Endothelial cell of umbilical vein (primary cell): ENCODE data around the gene SAFB. TPM values are rescaled to one million over a fixed set of nuclear protein-coding genes. Genes with fewer than 3 reads are reported as not detected.

Source experiments
- BruUV-seq: library from RNA; stranded (reverse); fragments of 400-500 nt; replicated peaks from 2 replicates; lab custom pipeline; 2021; lab: Mats Ljungman, UMichigan
- CTCF ChIA-PET: fragments of 300-600, 350-600 bp; sonication (Branson Sonifier 250); formaldehyde crosslinking; loops from one replicate; lab custom pipeline; 2021; ENCODE audit warnings: antibody characterized with exemption, inconsistent platforms; lab: Charles Lee
- POLR2A ChIA-PET: fragments of 300-600, 350-600 bp; sonication (Branson Sonifier 250); formaldehyde crosslinking; loops from one replicate; lab custom pipeline; 2021; ENCODE audit warnings: antibody characterized with exemption, inconsistent platforms; lab: Charles Lee
- DNase-seq: peaks from one replicate; pipeline ENCODE4 v3.0.0-alpha.2; 2011; ENCODE audit warnings: low read depth, low spot score
- FAIRE-seq: peaks from 2 replicates; lab custom pipeline; 2011; peaks lifted over from hg19 to GRCh38; lab: Jason Lieb, UNC
- H2AFZ ChIP-seq: 2 replicates; pipeline ENCODE4 v1.6.0; 2012; ENCODE audit warnings: low read depth, low read length, control low read depth, inconsistent platforms
- H3K27ac ChIP-seq: 2 replicates; pipeline ENCODE4 v1.5.1; 2011; ENCODE audit warnings: low read depth, mild to moderate bottlenecking, control low read depth, low read length, moderate library complexity; ENCODE audit not compliant: insufficient read depth
- H3K27me3 ChIP-seq, 2 experiments: 2 replicates each; pipeline versions ENCODE4 v1.6.0 to v1.6.1; 2011; ENCODE audit warnings: low read length in 2 of 2, mixed read lengths in 1 of 2; ENCODE audit not compliant: control insufficient read depth in 2 of 2, insufficient read depth in 2 of 2
- H3K36me3 ChIP-seq, 2 experiments: 2 replicates in 1 of 2; 3 replicates in 1 of 2; pipeline ENCODE4 v1.5.1; 2011; ENCODE audit warnings: low read length in 2 of 2, mild to moderate bottlenecking in 1 of 2, moderate library complexity in 1 of 2; ENCODE audit not compliant: control insufficient read depth in 2 of 2, insufficient read depth in 2 of 2; ENCODE audit errors: extremely low read depth in 1 of 2
- H3K4me1 ChIP-seq: 3 replicates; pipeline ENCODE4 v1.5.1; 2011; ENCODE audit warnings: mild to moderate bottlenecking, low read length; ENCODE audit not compliant: control insufficient read depth, insufficient read depth; ENCODE audit errors: extremely low read depth
- H3K4me2 ChIP-seq: 2 replicates; pipeline ENCODE4 v1.6.1; 2011; ENCODE audit warnings: low read length, control low read depth, mixed read lengths; ENCODE audit not compliant: insufficient read depth
- H3K4me3 ChIP-seq, 3 experiments: fragments of 200-600 bp in 1 of 3; sonication (generic), shearing (Covaris generic) in 1 of 3; replicated peaks in 1 of 3; 2 replicates each; pipeline ENCODE4 v1.5.1; 2011 to 2016; ENCODE audit warnings: control low read depth in 3 of 3, low read length in 3 of 3, mild to moderate bottlenecking in 2 of 3, inconsistent platforms in 1 of 3, low read depth in 1 of 3, moderate library complexity in 1 of 3; ENCODE audit not compliant: insufficient read depth in 1 of 3
- H3K79me2 ChIP-seq: 2 replicates; pipeline ENCODE4 v1.6.0; 2012; ENCODE audit warnings: low read length, inconsistent platforms; ENCODE audit not compliant: control insufficient read depth, insufficient read depth
- H3K9ac ChIP-seq: replicated peaks from 2 replicates; pipeline ENCODE3; 2011; ENCODE audit warnings: low read length, control low read depth; ENCODE audit not compliant: insufficient read depth; ENCODE audit errors: extremely low read depth
- H3K9me1 ChIP-seq: replicated peaks from 3 replicates; pipeline ENCODE4 v1.6.0; 2011; ENCODE audit warnings: mild to moderate bottlenecking, low read length; ENCODE audit not compliant: control insufficient read depth, insufficient read depth; ENCODE audit errors: extremely low read depth
- H3K9me3 ChIP-seq: replicated peaks from 2 replicates; pipeline ENCODE4 v1.5.1; 2012; ENCODE audit warnings: low read length, inconsistent platforms; ENCODE audit not compliant: control insufficient read depth, insufficient read depth
- H4K20me1 ChIP-seq: replicated peaks from 2 replicates; pipeline ENCODE3; 2011; ENCODE audit warnings: mild to moderate bottlenecking, low read length; ENCODE audit not compliant: control insufficient read depth, insufficient read depth; ENCODE audit errors: extremely low read depth
- EZH2 ChIP-seq: IDR thresholded peaks from 2 replicates; pipeline ENCODE4 v1.6.1; 2012; ENCODE audit warnings: borderline replicate concordance, low read depth, mild to moderate bottlenecking, moderate library complexity, low read length, inconsistent platforms; ENCODE audit not compliant: severe bottlenecking
- FOS ChIP-seq: IDR thresholded peaks from 2 replicates; pipeline ENCODE4 v1.6.1; 2011; ENCODE audit warnings: mild to moderate bottlenecking, low read length, moderate library complexity, borderline replicate concordance; ENCODE audit not compliant: insufficient read depth
- GATA2 ChIP-seq: IDR thresholded peaks from 2 replicates; pipeline ENCODE4 v1.7.0; 2011; ENCODE audit warnings: low read depth, mild to moderate bottlenecking, moderate library complexity, mixed read lengths, low read length; ENCODE audit not compliant: insufficient read length, insufficient read depth
- JUN ChIP-seq: IDR thresholded peaks from 2 replicates; pipeline ENCODE4 v1.6.1; 2011; ENCODE audit warnings: borderline replicate concordance, low read depth; ENCODE audit not compliant: insufficient read length, insufficient read depth
- MYC ChIP-seq: IDR thresholded peaks from one replicate; pipeline ENCODE4 v1.6.1; 2011; ENCODE audit warnings: mild to moderate bottlenecking, low read depth, low read length
- POLR2A ChIP-seq: IDR thresholded peaks from 2 replicates; pipeline ENCODE4 v1.6.1; 2012; ENCODE audit warnings: low read depth, mild to moderate bottlenecking, control low read depth, low read length
- POLR2AphosphoS5 ChIP-seq: IDR thresholded peaks from 2 replicates; pipeline ENCODE4 v1.6.1; 2012; ENCODE audit warnings: low read depth, mild to moderate bottlenecking, control low read depth, low read length, moderate library complexity; ENCODE audit not compliant: insufficient read depth
- dilution Hi-C: fragments of 300-500 bp; cut with MboI; formaldehyde crosslinking; loops from one replicate; pipeline ENCODE4 v1.15.0; 2019; ENCODE audit warnings: low sequenced_read_pairs; ENCODE audit not compliant: extremely low pct_ligation_motif_present
- intact Hi-C: fragments of 100-400 bp; cut with micrococcal nuclease; formaldehyde crosslinking; loops from one replicate; pipeline ENCODE4 v1.10.0; 2022
- polyA plus RNA-seq, 4 experiments: library from polyadenylated mRNA; depleted of rRNA in 3 of 4; stranded (reverse) in 3 of 4; unstranded in 1 of 4; fragments of >200 nt; gene quantifications; 2 replicates each; pipeline versions ENCODE4 v1.2.1 to v1.2.3, GENCODE V29; 2011 to 2012; ENCODE audit warnings: missing spikeins in 1 of 4
- total RNA-seq: library from RNA; stranded (reverse); gene quantifications from 2 replicates; pipeline ENCODE4 v1.2.3, GENCODE V29; 2021
- TF ChIP-seq, protein P1 (sequence below), 2 donors: IDR thresholded peaks; 1 replicate in 1 of 2; 2 replicates in 1 of 2; pipeline ENCODE4 v1.5.1; 2011; ENCODE audit warnings: low read length in 2 of 2, mild to moderate bottlenecking in 2 of 2, moderate library complexity in 2 of 2, control low read depth in 1 of 2, inconsistent platforms in 1 of 2, low read depth in 1 of 2; ENCODE audit not compliant: insufficient read depth in 1 of 2; ENCODE audit errors: extremely low read depth in 1 of 2
- TF ChIP-seq, protein P2 (sequence below): IDR thresholded peaks from 2 replicates; pipeline ENCODE4 v1.6.1; 2011; ENCODE audit not compliant: insufficient read depth, insufficient read length

SAFB gene
- total and polyA plus RNA-seq, 2 donors (not counting 3 experiments of a cell fraction or from before 2014, with no cell fraction given): 44.7 to 109 TPM

DNA sequence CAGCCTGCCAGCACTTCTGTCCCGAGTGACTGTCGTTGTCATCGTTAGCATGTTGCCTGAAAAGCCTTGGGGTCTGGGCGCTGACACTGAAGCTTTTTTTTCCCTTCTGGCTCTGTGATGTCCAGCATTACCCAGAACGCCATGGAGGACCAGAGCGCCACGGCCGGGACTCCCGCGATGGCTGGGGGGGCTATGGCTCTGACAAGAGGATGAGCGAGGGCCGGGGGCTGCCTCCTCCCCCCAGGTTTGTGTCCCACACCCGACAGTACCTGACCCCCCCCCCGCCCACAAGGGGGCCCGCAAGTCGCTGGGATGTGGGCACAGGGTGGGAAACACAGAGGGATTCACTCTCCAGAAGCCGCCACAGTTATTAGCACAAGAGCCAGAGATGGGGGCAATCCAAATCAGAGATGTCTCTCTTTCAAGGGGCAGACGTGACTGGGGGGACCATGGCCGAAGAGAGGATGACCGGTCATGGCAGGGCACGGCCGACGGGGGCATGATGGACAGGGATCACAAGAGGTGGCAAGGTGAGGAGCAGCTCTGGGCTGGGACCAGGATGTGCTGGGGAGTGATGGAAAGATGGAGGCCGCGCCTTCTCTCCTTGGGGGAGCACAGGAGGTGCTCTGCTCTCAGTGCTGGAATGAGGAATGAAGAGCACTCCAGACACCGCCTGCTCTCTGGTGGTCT, 44.2 kb downstream of the SAFB start:
- dilution Hi-C loops (no loop called here), intact Hi-C loops (no loop called here)
- no peak overlapping the region for H3K27ac ChIP-seq
- no peak overlapping the region for H3K4me2 ChIP-seq
- no peak for DNase-seq
- no peak overlapping the region for H2AFZ ChIP-seq
- H3K9me1 ChIP-seq: no peaks in the 10 kb centered on the region
- H3K27me3 ChIP-seq: no peaks in the 10 kb centered on the region
- no peak overlapping the region for H3K9ac ChIP-seq
- ChIA-PET CTCF (no interaction called here), POLR2A (no interaction called here)
- FAIRE-seq: no peak
- H4K20me1 ChIP-seq: no peaks in the 10 kb centered on the region
- no peaks in the 10 kb centered on the region for H3K9me3 ChIP-seq
- TF ChIP-seq, protein P1, sequence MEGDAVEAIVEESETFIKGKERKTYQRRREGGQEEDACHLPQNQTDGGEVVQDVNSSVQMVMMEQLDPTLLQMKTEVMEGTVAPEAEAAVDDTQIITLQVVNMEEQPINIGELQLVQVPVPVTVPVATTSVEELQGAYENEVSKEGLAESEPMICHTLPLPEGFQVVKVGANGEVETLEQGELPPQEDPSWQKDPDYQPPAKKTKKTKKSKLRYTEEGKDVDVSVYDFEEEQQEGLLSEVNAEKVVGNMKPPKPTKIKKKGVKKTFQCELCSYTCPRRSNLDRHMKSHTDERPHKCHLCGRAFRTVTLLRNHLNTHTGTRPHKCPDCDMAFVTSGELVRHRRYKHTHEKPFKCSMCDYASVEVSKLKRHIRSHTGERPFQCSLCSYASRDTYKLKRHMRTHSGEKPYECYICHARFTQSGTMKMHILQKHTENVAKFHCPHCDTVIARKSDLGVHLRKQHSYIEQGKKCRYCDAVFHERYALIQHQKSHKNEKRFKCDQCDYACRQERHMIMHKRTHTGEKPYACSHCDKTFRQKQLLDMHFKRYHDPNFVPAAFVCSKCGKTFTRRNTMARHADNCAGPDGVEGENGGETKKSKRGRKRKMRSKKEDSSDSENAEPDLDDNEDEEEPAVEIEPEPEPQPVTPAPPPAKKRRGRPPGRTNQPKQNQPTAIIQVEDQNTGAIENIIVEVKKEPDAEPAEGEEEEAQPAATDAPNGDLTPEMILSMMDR (IDR thresholded peaks at IDR 0.05; ENCODE audit: extremely low read depth in 1 of 2, insufficient read depth in 1 of 2, low read depth in 1 of 2, low read length in 2 of 2): no peak
- TF ChIP-seq POLR2AphosphoS5 (no peak), EZH2 (no peak), POLR2A (no peak), GATA2 (no peak), JUN (no peak), FOS (no peak), MYC (no peak)
- TF ChIP-seq, protein P2, sequence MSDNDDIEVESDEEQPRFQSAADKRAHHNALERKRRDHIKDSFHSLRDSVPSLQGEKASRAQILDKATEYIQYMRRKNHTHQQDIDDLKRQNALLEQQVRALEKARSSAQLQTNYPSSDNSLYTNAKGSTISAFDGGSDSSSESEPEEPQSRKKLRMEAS: no peak
- peaks cover 11 to 55% of the 10 kb centered on the region in 2 experiments for H3K36me3 ChIP-seq
- H3K4me3 ChIP-seq: no peak overlapping the region
- BruUV-seq: no TSS peak
- H3K79me2 ChIP-seq: no peaks in the 10 kb centered on the region
- no peaks in the 10 kb centered on the region for H3K4me1 ChIP-seq
